PC-3 (cell line): ENCODE data around the gene IFI44L. TPM values are rescaled to one million over a fixed set of nuclear protein-coding genes. Genes with fewer than 3 reads are reported as not detected.

Experiments used
- ATAC-seq: fragments of 200-7000 bp; cut with Tn5 transposase; 2 replicates; pipeline ENCODE4 v1.9.1; 2020; ENCODE audit warnings: mild to moderate bottlenecking, moderate library complexity
- BruUV-seq: library from RNA; stranded (reverse); fragments of 400-500 nt; replicated peaks from 2 replicates; lab custom pipeline; 2021; lab: Mats Ljungman, UMichigan
- CTCF ChIA-PET: fragments of 300-600 bp; sonication (Branson Sonifier 250); formaldehyde crosslinking; loops from one replicate; lab custom pipeline; 2022; ENCODE audit warnings: antibody characterized with exemption; lab: Charles Lee
- POLR2A ChIA-PET: fragments of 300-600 bp; sonication (Branson Sonifier 250); formaldehyde crosslinking; loops from one replicate; lab custom pipeline; 2022; ENCODE audit warnings: antibody characterized with exemption; ENCODE audit not compliant: unreplicated experiment; lab: Charles Lee
- DNase-seq: peaks from one replicate; pipeline ENCODE4 v3.0.0-alpha.2; 2015
- H2AFZ ChIP-seq: fragments of 300-600 bp; sonication (generic); 2 replicates; pipeline ENCODE4 v1.6.0; 2016; ENCODE audit warnings: antibody characterized with exemption, low read length
- H3F3A ChIP-seq: fragments of 300-600 bp; sonication (generic); one replicate; pipeline ENCODE4 v1.6.0; 2017; ENCODE audit warnings: antibody characterized with exemption, low read length, control low read depth, mild to moderate bottlenecking; ENCODE audit not compliant: unreplicated experiment
- H3K27ac ChIP-seq: fragments of 300-600 bp; sonication (generic); 2 replicates; pipeline ENCODE4 v1.5.1; 2016; ENCODE audit warnings: mild to moderate bottlenecking, low read length
- H3K27me3 ChIP-seq: fragments of 300-600 bp; sonication (generic); 2 replicates; pipeline ENCODE4 v1.6.1; 2016; ENCODE audit warnings: low read length, mixed read lengths
- H3K36me3 ChIP-seq: fragments of 300-600 bp; sonication (generic); 2 replicates; pipeline ENCODE4 v1.6.1; 2016; ENCODE audit warnings: low read depth, mixed run types, low read length, mixed read lengths
- H3K4me1 ChIP-seq: fragments of 300-600 bp; sonication (generic); 2 replicates; pipeline ENCODE4 v1.5.1; 2016; ENCODE audit warnings: low read length; ENCODE audit not compliant: insufficient read depth
- H3K4me2 ChIP-seq: fragments of 300-600 bp; sonication (generic); 2 replicates; pipeline ENCODE4 v1.6.0; 2016; ENCODE audit warnings: low read length
- H3K4me3 ChIP-seq: fragments of 300-600 bp; sonication (generic); 2 replicates; pipeline ENCODE4 v1.5.1; 2016; ENCODE audit warnings: mild to moderate bottlenecking, low read length, mixed read lengths
- H3K79me2 ChIP-seq: fragments of 300-600 bp; sonication (generic); 2 replicates; pipeline ENCODE4 v1.6.1; 2017; ENCODE audit warnings: low read length, mixed read lengths
- H3K9ac ChIP-seq: fragments of 300-600 bp; sonication (generic); 2 replicates; pipeline ENCODE4 v1.6.0; 2016; ENCODE audit warnings: mild to moderate bottlenecking, low read length
- H3K9me2 ChIP-seq: fragments of 300-600 bp; sonication (generic); replicated peaks from 2 replicates; pipeline ENCODE4 v1.6.1; 2016; ENCODE audit warnings: mixed run types, low read length, mixed read lengths
- H3K9me3 ChIP-seq: fragments of 300-600 bp; sonication (generic); 2 replicates; pipeline ENCODE4 v1.6.1; 2016; ENCODE audit warnings: low read length, mixed read lengths
- H4K20me1 ChIP-seq: fragments of 300-600 bp; sonication (generic); 2 replicates; pipeline ENCODE4 v1.6.1; 2016; ENCODE audit warnings: low read length, mixed read lengths
- CTCF ChIP-seq: fragments of 300-600 bp; sonication (generic); conservative IDR thresholded peaks from 2 replicates; pipeline ENCODE4 v1.5.1; 2017; ENCODE audit warnings: antibody characterized with exemption, low read depth, mild to moderate bottlenecking, low read length
- EZH2 ChIP-seq: fragments of 300-600 bp; sonication (generic); IDR thresholded peaks from one replicate; pipeline ENCODE4 v1.6.1; 2017; ENCODE audit warnings: antibody characterized with exemption, mild to moderate bottlenecking, low read length; ENCODE audit not compliant: unreplicated experiment
- EZH2phosphoT487 ChIP-seq: fragments of 300-600 bp; sonication (generic); IDR thresholded peaks from 2 replicates; pipeline ENCODE4 v1.6.1; 2018; ENCODE audit warnings: mild to moderate bottlenecking, antibody characterized with exemption, low read length, borderline replicate concordance
- intact Hi-C: fragments of 100-400 bp; cut with micrococcal nuclease; formaldehyde crosslinking; loops from 2 replicates; pipeline ENCODE4 v1.9.0; 2023
- total RNA-seq: library from RNA; depleted of rRNA; stranded (reverse); fragments of >200 nt; gene quantifications from 2 replicates; pipeline ENCODE4 v1.2.3, GENCODE V29; 2014

The IFI44L gene
- total RNA-seq, 1 experiment from 2014 or later = 5.5 TPM

GRCh38 chr1:78650114-78650660, 29.9 kb downstream of the IFI44L start:
- POLR2A ChIA-PET = interaction anchor here (0.6 to 1.0 kb wide), 2 partner anchors 15 to 30 kb away, joined by 4 to 5 read pairs; no protein-coding TSS in a partner anchor
- H3K4me2 ChIP-seq = no peak overlapping the region

GRCh38 chr1:78651241-78651640, 31.0 kb downstream of the IFI44L start:
- H2AFZ ChIP-seq = no peak overlapping the region
- H3K27ac ChIP-seq = no peak overlapping the region
- intact Hi-C loops = no loop called here
- no peak for ATAC-seq
- no peak for DNase-seq
- no peak overlapping the region for H3K4me3 ChIP-seq
- H3K79me2 ChIP-seq = no peaks in the 10 kb centered on the region
- BruUV-seq = no TSS peak
- H3K9me2 ChIP-seq = no peaks in the 10 kb centered on the region
- no peak overlapping the region for H3K9ac ChIP-seq
- ChIA-PET CTCF (no interaction called here), POLR2A (no interaction called here)
- no peaks in the 10 kb centered on the region for H3K9me3 ChIP-seq
- no peaks in the 10 kb centered on the region for H3K27me3 ChIP-seq
- no peak overlapping the region for H3K4me2 ChIP-seq
- H4K20me1 ChIP-seq = no peaks in the 10 kb centered on the region
- H3K36me3 ChIP-seq = no peaks in the 10 kb centered on the region
- TF ChIP-seq CTCF (no peak), EZH2 (no peak), EZH2phosphoT487 (no peak)
- no peaks in the 10 kb centered on the region for H3F3A ChIP-seq
- no peaks in the 10 kb centered on the region for H3K4me1 ChIP-seq

More at GRCh38 chr1:78650114-78650660, 29.9 kb downstream of the IFI44L start:
- H3K27me3 ChIP-seq = no peaks in the 10 kb centered on the region
- no peaks in the 10 kb centered on the region for H3K9me3 ChIP-seq
- no peaks in the 10 kb centered on the region for H3K9me2 ChIP-seq
- no peaks in the 10 kb centered on the region for H3K79me2 ChIP-seq
- no peaks in the 10 kb centered on the region for H4K20me1 ChIP-seq
- BruUV-seq = TSS peak; percentile 66
- H2AFZ ChIP-seq = 0 out of 2 replicates have a peak overlapping the region, but pooled peaks have one; percentile 5
- CTCF ChIA-PET = no interaction called here
- H3K36me3 ChIP-seq = no peaks in the 10 kb centered on the region
- H3K9ac ChIP-seq = no peak overlapping the region
- no peaks in the 10 kb centered on the region for H3F3A ChIP-seq
- no peaks in the 10 kb centered on the region for H3K4me1 ChIP-seq
- TF ChIP-seq EZH2phosphoT487 = no peak
- no peak for TF ChIP-seq EZH2
- TF ChIP-seq CTCF = no peak
- DNase-seq (no peak), ATAC-seq (no peak)
- no peak overlapping the region for H3K27ac ChIP-seq
- intact Hi-C loops = no loop called here
- H3K4me3 ChIP-seq = no peak overlapping the region

GRCh38 chr1:78652019-78652560, 31.8 kb downstream of the IFI44L start:
- Histone ChIP-seq H3K9me3 (no peaks in the 10 kb centered on the region), H3K9ac (no peak overlapping the region), H2AFZ (no peak overlapping the region), H4K20me1 (no peaks in the 10 kb centered on the region), H3K9me2 (no peaks in the 10 kb centered on the region), H3K79me2 (no peaks in the 10 kb centered on the region), H3K4me2 (no peak overlapping the region), H3K27ac (no peak overlapping the region), H3K4me1 (no peaks in the 10 kb centered on the region), H3K36me3 (no peaks in the 10 kb centered on the region), H3F3A (no peaks in the 10 kb centered on the region), H3K4me3 (no peak overlapping the region), H3K27me3 (no peaks in the 10 kb centered on the region)
- POLR2A ChIA-PET = no interaction called here
- intact Hi-C loops = no loop called here
- CTCF ChIA-PET = no interaction called here
- no peak for DNase-seq
- TF ChIP-seq EZH2phosphoT487 = no peak
- TF ChIP-seq EZH2 = no peak
- no peak for TF ChIP-seq CTCF
- no peak for ATAC-seq
- BruUV-seq = no TSS peak
